Mesendoderm (in vitro differentiated cells): Measurements from ENCODE around the gene TRRAP.

Experiments
- DNase-seq: peaks from one replicate; pipeline ENCODE4 v3.0.0; 2013
- H2AK5ac ChIP-seq: 2 replicates; pipeline ENCODE4 v1.6.1; 2013; ENCODE audit warnings: low read length, inconsistent platforms
- H2BK120ac ChIP-seq: 2 replicates; pipeline ENCODE4 v1.6.1; 2013; ENCODE audit warnings: low read depth, mild to moderate bottlenecking, low read length, moderate library complexity, mixed read lengths
- H2BK15ac ChIP-seq: replicated peaks from 2 replicates; pipeline ENCODE4 v1.6.1; 2013; ENCODE audit warnings: low read depth, mild to moderate bottlenecking, moderate library complexity
- H2BK5ac ChIP-seq: 2 replicates; pipeline ENCODE4 v1.6.1; 2013; ENCODE audit warnings: low read length, inconsistent platforms
- H3K18ac ChIP-seq: 2 replicates; pipeline ENCODE4 v1.6.1; 2013; ENCODE audit warnings: mild to moderate bottlenecking, low read length, mixed read lengths
- H3K23ac ChIP-seq: one replicate; pipeline ENCODE4 v1.6.1; 2013; ENCODE audit warnings: low read length
- H3K27ac ChIP-seq: 2 replicates; pipeline ENCODE4 v1.5.1; 2013; ENCODE audit warnings: low read depth, mild to moderate bottlenecking, inconsistent platforms, low read length, moderate library complexity
- H3K27me3 ChIP-seq: 2 replicates; pipeline ENCODE4 v1.6.1; 2013; ENCODE audit warnings: low read length, control low read depth, mild to moderate bottlenecking, inconsistent platforms; ENCODE audit not compliant: insufficient read depth, poor library complexity
- H3K36me3 ChIP-seq: 2 replicates; pipeline ENCODE4 v1.6.1; 2013; ENCODE audit warnings: low read length, inconsistent platforms; ENCODE audit not compliant: control insufficient read depth, insufficient read depth
- H3K4ac ChIP-seq: one replicate; pipeline ENCODE4 v1.6.1; 2013; ENCODE audit warnings: low read depth, mild to moderate bottlenecking, low read length, moderate library complexity
- H3K4me1 ChIP-seq: 2 replicates; pipeline ENCODE4 v1.6.1; 2013; ENCODE audit warnings: low read depth, low read length, inconsistent platforms; ENCODE audit not compliant: control insufficient read depth
- H3K4me2 ChIP-seq: 2 replicates; pipeline ENCODE4 v1.6.1; 2013; ENCODE audit warnings: low read length
- H3K4me3 ChIP-seq: 2 replicates; pipeline ENCODE4 v1.5.1; 2013; ENCODE audit warnings: mild to moderate bottlenecking, low read length
- H3K56ac ChIP-seq: one replicate; pipeline ENCODE4 v1.6.1; 2013; ENCODE audit warnings: low read length
- H3K79me1 ChIP-seq: 2 replicates; pipeline ENCODE4 v1.6.1; 2013; ENCODE audit warnings: low read length, inconsistent platforms
- H3K79me2 ChIP-seq: 2 replicates; pipeline ENCODE4 v1.6.1; 2013; ENCODE audit warnings: mild to moderate bottlenecking, low read length; ENCODE audit not compliant: control insufficient read depth, insufficient read depth
- H3K9ac ChIP-seq: 2 replicates; pipeline ENCODE4 v1.6.1; 2013; ENCODE audit warnings: low read length, inconsistent platforms
- H4K5ac ChIP-seq: one replicate; pipeline ENCODE4 v1.6.1; 2013; ENCODE audit warnings: low read length
- H4K8ac ChIP-seq: one replicate; pipeline ENCODE4 v1.6.1; 2013; ENCODE audit warnings: low read depth, mild to moderate bottlenecking, control low read depth, low read length, moderate library complexity
- WGBS: extraction: QIAGEN DNeasy Blood & Tissue Kit; methylation state at CpG from one replicate; pipeline ENCODE4 v1.1.7; 2013; ENCODE audit warnings: low lambda C conversion rate, missing lambda C conversion rate; ENCODE audit not compliant: insufficient coverage; ENCODE audit errors: extremely low coverage; 5-methylcytosine and 5-hydroxymethylcytosine counted together

Gene TRRAP

GRCh38 chr7:98943336-98943735, 65.0 kb downstream of the TRRAP start:
- H2AK5ac ChIP-seq: no peak overlapping the region
- H3K18ac ChIP-seq: no peak overlapping the region
- no peak overlapping the region for H2BK120ac ChIP-seq
- H3K27ac ChIP-seq: no peak overlapping the region
- H3K79me2 ChIP-seq: peaks cover 3% of the 10 kb centered on the region
- no peak overlapping the region for H3K4me3 ChIP-seq
- no peak overlapping the region for H3K23ac ChIP-seq
- DNase-seq: no peak
- peaks cover 23% of the 10 kb centered on the region for H3K36me3 ChIP-seq
- no peak overlapping the region for H3K9ac ChIP-seq
- H3K56ac ChIP-seq: no peak overlapping the region
- H2BK5ac ChIP-seq: no peak overlapping the region
- no peaks in the 10 kb centered on the region for H3K27me3 ChIP-seq
- WGBS: no CpG with 5 or more reads among the region's 6 CpGs
- H3K4ac ChIP-seq: no peak overlapping the region
- H3K79me1 ChIP-seq: peaks cover 12% of the 10 kb centered on the region
- H4K5ac ChIP-seq: no peak overlapping the region
- no peaks in the 10 kb centered on the region for H3K4me1 ChIP-seq
- no peak overlapping the region for H3K4me2 ChIP-seq
- H2BK15ac ChIP-seq: no peak overlapping the region
- no peak overlapping the region for H4K8ac ChIP-seq

DNA sequence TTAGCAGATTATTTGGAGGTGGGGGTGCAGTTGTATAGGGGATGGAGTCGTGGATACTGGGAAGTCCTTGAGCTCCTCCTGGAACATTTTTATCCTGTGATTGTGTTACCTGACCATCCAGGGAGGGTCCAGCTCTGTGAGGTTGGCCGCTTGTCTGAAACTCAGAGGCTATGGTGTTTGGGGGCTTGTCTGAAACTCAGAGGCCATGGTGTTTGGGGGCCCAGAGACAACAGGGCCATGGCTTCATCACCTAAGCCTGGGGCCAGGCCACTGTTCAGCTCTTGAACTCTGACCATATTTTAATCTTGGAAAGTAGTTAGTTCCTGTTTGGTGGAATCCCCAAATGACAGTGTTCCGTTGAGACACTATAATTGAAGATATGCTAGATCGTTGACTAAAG, 66.1 kb downstream of the TRRAP start:
- Histone ChIP-seq H3K4me3 (no peak overlapping the region), H3K79me1 (peaks cover 12% of the 10 kb centered on the region), H2AK5ac (no peak overlapping the region), H3K27ac (no peak overlapping the region), H3K79me2 (peaks cover 3% of the 10 kb centered on the region), H2BK15ac (no peak overlapping the region), H3K23ac (no peak overlapping the region), H4K5ac (no peak overlapping the region), H3K56ac (no peak overlapping the region), H3K4me1 (no peaks in the 10 kb centered on the region), H3K27me3 (no peaks in the 10 kb centered on the region), H4K8ac (no peak overlapping the region), H3K36me3 (peaks cover 23% of the 10 kb centered on the region), H3K4ac (no peak overlapping the region), H2BK5ac (no peak overlapping the region), H3K18ac (no peak overlapping the region), H3K9ac (no peak overlapping the region), H2BK120ac (no peak overlapping the region), H3K4me2 (no peak overlapping the region)
- no CpG with 5 or more reads among the region's 4 CpGs for WGBS
- no peak for DNase-seq

DNA sequence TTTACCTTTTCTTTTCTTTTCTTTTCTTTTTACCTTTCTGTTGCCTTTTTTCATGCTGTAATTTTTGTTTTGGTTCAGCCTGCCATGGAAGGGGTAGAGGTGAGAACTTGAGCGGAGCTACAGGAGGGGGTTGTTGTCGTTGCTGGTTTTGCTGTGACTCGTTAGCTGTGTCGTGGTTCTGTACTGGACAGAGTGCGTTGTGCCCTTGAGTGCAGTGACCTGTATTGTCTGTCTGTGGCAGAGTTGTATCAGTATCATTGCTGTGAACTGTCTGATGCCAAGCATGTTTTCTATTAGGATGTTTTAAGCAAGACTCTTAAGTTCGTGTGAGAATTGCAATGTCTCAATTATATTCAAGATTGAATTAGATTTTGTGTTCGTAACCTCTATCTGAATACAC, 67.5 kb downstream of the TRRAP start:
- H4K8ac ChIP-seq: no peak overlapping the region
- peaks cover 3% of the 10 kb centered on the region for H3K79me2 ChIP-seq
- no peak overlapping the region for H2BK5ac ChIP-seq
- no CpG with 5 or more reads among the region's 7 CpGs for WGBS
- H3K4me2 ChIP-seq: no peak overlapping the region
- H3K79me1 ChIP-seq: peaks cover 12% of the 10 kb centered on the region
- H4K5ac ChIP-seq: no peak overlapping the region
- peaks cover 33% of the 10 kb centered on the region for H3K36me3 ChIP-seq
- no peaks in the 10 kb centered on the region for H3K4me1 ChIP-seq
- H2AK5ac ChIP-seq: no peak overlapping the region
- H3K56ac ChIP-seq: no peak overlapping the region
- H2BK15ac ChIP-seq: no peak overlapping the region
- no peaks in the 10 kb centered on the region for H3K27me3 ChIP-seq
- no peak overlapping the region for H2BK120ac ChIP-seq
- H3K23ac ChIP-seq: no peak overlapping the region
- no peak overlapping the region for H3K4me3 ChIP-seq
- no peak overlapping the region for H3K27ac ChIP-seq
- H3K18ac ChIP-seq: no peak overlapping the region
- H3K9ac ChIP-seq: no peak overlapping the region
- no peak overlapping the region for H3K4ac ChIP-seq
- DNase-seq: no peak

DNA sequence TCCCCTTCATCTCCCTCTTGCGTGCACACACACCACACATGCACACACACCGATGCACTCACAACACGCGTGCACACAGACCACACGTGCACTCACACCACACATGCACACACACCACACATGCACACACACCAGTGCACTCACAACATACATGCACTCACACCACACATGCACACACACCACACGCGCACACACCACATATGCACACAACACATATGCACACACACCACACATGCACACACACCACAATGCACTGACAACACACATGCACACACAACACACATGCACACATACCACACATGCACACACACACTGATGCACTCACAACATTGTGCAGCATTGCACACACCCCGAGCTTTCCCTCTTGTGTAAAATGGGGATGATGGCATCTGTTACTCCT, 68.1 kb downstream of the TRRAP start:
- Histone ChIP-seq H2BK120ac (no peak overlapping the region), H3K4me3 (no peak overlapping the region), H3K79me1 (peaks cover 12% of the 10 kb centered on the region), H4K8ac (no peak overlapping the region), H2AK5ac (no peak overlapping the region), H3K4ac (no peak overlapping the region), H3K27me3 (no peaks in the 10 kb centered on the region), H2BK5ac (no peak overlapping the region), H3K56ac (no peak overlapping the region), H3K23ac (no peak overlapping the region), H3K18ac (no peak overlapping the region), H3K27ac (no peak overlapping the region), H3K9ac (no peak overlapping the region), H3K36me3 (peaks cover 33% of the 10 kb centered on the region), H3K4me1 (no peaks in the 10 kb centered on the region), H3K79me2 (peaks cover 3% of the 10 kb centered on the region), H3K4me2 (no peak overlapping the region), H2BK15ac (no peak overlapping the region), H4K5ac (no peak overlapping the region)
- no peak for DNase-seq
- no CpG with 5 or more reads among the region's 8 CpGs for WGBS

DNA sequence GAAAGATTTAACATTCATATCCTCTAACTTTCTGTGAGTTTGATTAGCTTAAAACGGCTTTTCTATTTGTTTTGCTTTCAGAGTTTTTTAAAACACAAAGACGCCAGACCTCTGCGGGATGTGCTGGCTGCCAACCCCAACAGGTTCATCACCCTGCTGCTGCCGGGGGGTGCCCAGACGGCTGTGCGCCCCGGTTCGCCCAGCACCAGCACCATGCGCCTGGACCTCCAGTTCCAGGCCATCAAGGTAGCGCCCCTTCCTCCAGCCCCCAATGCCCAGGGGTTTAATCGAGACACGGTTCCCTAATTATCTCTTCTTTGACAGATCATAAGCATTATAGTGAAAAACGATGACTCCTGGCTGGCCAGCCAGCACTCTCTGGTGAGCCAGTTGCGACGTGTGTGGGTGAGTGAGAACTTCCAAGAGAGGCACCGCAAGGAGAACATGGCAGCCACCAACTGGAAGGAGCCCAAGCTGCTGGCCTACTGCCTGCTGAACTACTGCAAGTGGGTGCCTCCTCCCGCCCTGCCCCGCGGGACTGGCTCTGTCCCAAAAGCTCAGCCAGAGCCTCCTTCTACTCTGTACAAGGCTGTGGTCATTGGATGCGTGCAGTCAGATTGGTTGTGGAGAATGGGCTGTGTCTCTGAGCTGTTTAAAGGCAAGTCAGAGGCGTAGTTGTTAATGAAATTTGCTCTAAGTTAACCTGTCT, 71.2 kb downstream of the TRRAP start:
- no peak overlapping the region for H3K27ac ChIP-seq
- H4K8ac ChIP-seq: no peak overlapping the region
- H3K4me2 ChIP-seq: no peak overlapping the region
- peaks cover 30% of the 10 kb centered on the region for H3K36me3 ChIP-seq
- H2BK120ac ChIP-seq: no peak overlapping the region
- H2BK15ac ChIP-seq: no peak overlapping the region
- no peak for DNase-seq
- no CpG with 5 or more reads among the region's 21 CpGs for WGBS
- no peak overlapping the region for H3K4ac ChIP-seq
- no peak overlapping the region for H3K23ac ChIP-seq
- no peak overlapping the region for H3K56ac ChIP-seq
- no peak overlapping the region for H3K4me3 ChIP-seq
- H3K4me1 ChIP-seq: no peaks in the 10 kb centered on the region
- no peak overlapping the region for H3K9ac ChIP-seq
- H2BK5ac ChIP-seq: no peak overlapping the region
- H3K18ac ChIP-seq: no peak overlapping the region
- H3K79me1 ChIP-seq: peaks cover 12% of the 10 kb centered on the region
- H3K27me3 ChIP-seq: no peaks in the 10 kb centered on the region
- peaks cover 3% of the 10 kb centered on the region for H3K79me2 ChIP-seq
- H2AK5ac ChIP-seq: no peak overlapping the region
- H4K5ac ChIP-seq: no peak overlapping the region

DNA sequence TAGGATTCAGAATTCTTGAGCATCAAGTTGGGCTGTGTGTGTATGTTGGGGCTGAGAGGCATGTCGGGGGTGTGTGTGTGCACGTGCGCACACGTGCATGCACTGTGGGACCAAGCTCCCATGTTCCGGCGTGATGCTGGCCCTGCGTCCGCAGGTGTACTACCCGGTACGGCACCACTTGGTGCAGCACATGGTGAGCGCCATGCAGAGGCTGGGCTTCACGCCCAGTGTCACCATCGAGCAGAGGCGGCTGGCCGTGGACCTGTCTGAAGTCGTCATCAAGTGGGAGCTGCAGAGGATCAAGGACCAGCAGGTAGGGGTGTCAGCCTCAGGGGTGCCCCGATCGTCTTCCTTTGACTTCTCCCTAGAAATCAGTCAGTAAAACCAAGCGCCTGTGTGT, 77.7 kb downstream of the TRRAP start:
- H3K4me1 ChIP-seq: no peaks in the 10 kb centered on the region
- no peak overlapping the region for H3K9ac ChIP-seq
- no peak overlapping the region for H2BK5ac ChIP-seq
- no peak overlapping the region for H2BK120ac ChIP-seq
- no peak overlapping the region for H3K23ac ChIP-seq
- no peak overlapping the region for H4K5ac ChIP-seq
- no peak overlapping the region for H3K18ac ChIP-seq
- no CpG with 5 or more reads among the region's 19 CpGs for WGBS
- H3K27ac ChIP-seq: no peak overlapping the region
- no peaks in the 10 kb centered on the region for H3K79me1 ChIP-seq
- no peak overlapping the region for H3K4me3 ChIP-seq
- no peaks in the 10 kb centered on the region for H3K79me2 ChIP-seq
- no peak for DNase-seq
- H3K27me3 ChIP-seq: no peaks in the 10 kb centered on the region
- no peak overlapping the region for H3K4me2 ChIP-seq
- no peak overlapping the region for H2BK15ac ChIP-seq
- H3K36me3 ChIP-seq: peaks cover 19% of the 10 kb centered on the region
- no peak overlapping the region for H3K56ac ChIP-seq
- H3K4ac ChIP-seq: no peak overlapping the region
- H4K8ac ChIP-seq: no peak overlapping the region
- H2AK5ac ChIP-seq: no peak overlapping the region
